GM23338 (cell line): ENCODE data around the gene CRYBB3. TPM values are rescaled to one million over a fixed set of nuclear protein-coding genes. Genes with fewer than 3 reads are reported as not detected.

Experiments
- ATAC-seq: fragments of 200-7000 bp; cut with Tn5 transposase; 3 replicates; pipeline ENCODE4 v1.9.1; 2020
- DNase-seq: peaks from one replicate; pipeline ENCODE4 v3.0.0-alpha.2; 2015; ENCODE audit warnings: low spot score
- H2AFZ ChIP-seq: fragments of 200-600 bp; sonication (generic); 2 replicates; pipeline ENCODE4 v1.8.0; 2016; ENCODE audit warnings: antibody characterized with exemption, mild to moderate bottlenecking, moderate library complexity
- H3F3A ChIP-seq: fragments of 200-600 bp; sonication (generic); replicated peaks from 2 replicates; pipeline ENCODE4 v1.8.0; 2017; ENCODE audit warnings: antibody characterized with exemption, mixed run types, low read depth
- H3K27ac ChIP-seq: fragments of 200-600 bp; sonication (generic); 2 replicates; pipeline ENCODE4 v1.6.1; 2016; ENCODE audit warnings: low read depth
- H3K27me3 ChIP-seq: fragments of 200-600 bp; sonication (generic); 2 replicates; pipeline ENCODE4 v1.8.0; 2016; ENCODE audit warnings: mild to moderate bottlenecking, mixed run types, moderate library complexity; ENCODE audit not compliant: insufficient read depth
- H3K36me3 ChIP-seq: fragments of 200-600 bp; sonication (generic); 2 replicates; pipeline ENCODE4 v1.8.0; 2016; ENCODE audit warnings: mild to moderate bottlenecking; ENCODE audit not compliant: insufficient read depth
- H3K4me1 ChIP-seq: fragments of 200-600 bp; sonication (generic); 2 replicates; pipeline ENCODE4 v1.8.0; 2016; ENCODE audit warnings: mild to moderate bottlenecking, moderate library complexity; ENCODE audit not compliant: insufficient read depth
- H3K4me2 ChIP-seq: fragments of 200-600 bp; sonication (generic); 2 replicates; pipeline ENCODE4 v1.7.1; 2017; ENCODE audit warnings: mixed run types
- H3K4me3 ChIP-seq: fragments of 200-600 bp; sonication (generic); 2 replicates; pipeline ENCODE4 v1.6.1; 2016; ENCODE audit warnings: mixed run types
- H3K79me2 ChIP-seq: fragments of 200-600 bp; sonication (generic); replicated peaks from 2 replicates; pipeline ENCODE4 v1.8.0; 2017; ENCODE audit warnings: mild to moderate bottlenecking; ENCODE audit not compliant: insufficient read depth
- H3K9me2 ChIP-seq: fragments of 200-600 bp; sonication (generic); 2 replicates; pipeline ENCODE4 v1.8.0; 2017; ENCODE audit not compliant: insufficient read depth
- H4K20me1 ChIP-seq: fragments of 200-600 bp; sonication (generic); replicated peaks from 2 replicates; pipeline ENCODE4 v1.8.0; 2017; ENCODE audit warnings: mild to moderate bottlenecking; ENCODE audit not compliant: insufficient read depth
- H3K27ac Mint-ChIP-seq: 2 replicates; pipeline ENCODE4 v1.8.0; 2020; ENCODE audit warnings: inconsistent platforms, mild to moderate bottlenecking, moderate library complexity, mixed read lengths
- H3K27me3 Mint-ChIP-seq: 3 replicates; pipeline ENCODE4 v1.8.0; 2022; ENCODE audit warnings: low read depth, mild to moderate bottlenecking, moderate library complexity, mixed read lengths, inconsistent platforms; ENCODE audit not compliant: insufficient read depth, poor library complexity
- H3K36me3 Mint-ChIP-seq: 3 replicates; pipeline ENCODE4 v1.8.0; 2021; ENCODE audit warnings: low read depth, mild to moderate bottlenecking, inconsistent platforms, moderate library complexity, mixed read lengths
- H3K4me1 Mint-ChIP-seq: 3 replicates; pipeline ENCODE4 v1.8.0; 2020; ENCODE audit warnings: mild to moderate bottlenecking, inconsistent platforms, mixed read lengths
- H3K4me3 Mint-ChIP-seq: 3 replicates; pipeline ENCODE4 v1.8.0; 2021; ENCODE audit warnings: moderate library complexity, mild to moderate bottlenecking, inconsistent platforms, mixed read lengths
- H3K9me3 Mint-ChIP-seq: 3 replicates; pipeline ENCODE4 v1.8.0; 2020; ENCODE audit warnings: moderate library complexity, mild to moderate bottlenecking, inconsistent platforms, mixed read lengths
- CREB1 ChIP-seq: fragments of 250-450 bp; sonication (Bioruptor Pico); IDR thresholded peaks from 2 replicates; pipeline ENCODE4 v1.5.0; 2020; ENCODE audit warnings: low read depth, mild to moderate bottlenecking, moderate library complexity
- CTCF ChIP-seq, 2 experiments: fragments of 200-600 bp in 1 of 2; sonication (generic) in 1 of 2; conservative IDR thresholded peaks; 2 replicates each; pipeline versions ENCODE4 v1.5.1 to v1.6.1; 2016 to 2017; ENCODE audit warnings: antibody characterized with exemption in 2 of 2, low read depth in 2 of 2, mild to moderate bottlenecking in 2 of 2, moderate library complexity in 1 of 2
- EZH2 ChIP-seq: fragments of 200-600 bp; sonication (generic); IDR thresholded peaks from one replicate; pipeline ENCODE4 v1.8.0; 2017; ENCODE audit warnings: antibody characterized with exemption, mild to moderate bottlenecking, low read depth; ENCODE audit not compliant: unreplicated experiment
- EZH2phosphoT487 ChIP-seq: fragments of 200-600 bp; sonication (generic); IDR thresholded peaks from one replicate; pipeline ENCODE4 v1.8.1; 2018; ENCODE audit warnings: antibody characterized with exemption; ENCODE audit not compliant: unreplicated experiment
- JUNB ChIP-seq: IDR thresholded peaks from one replicate; pipeline ENCODE4 v1.6.1; 2016; ENCODE audit warnings: antibody characterized with exemption; ENCODE audit not compliant: unreplicated experiment
- NANOG ChIP-seq: IDR thresholded peaks from 2 replicates; pipeline ENCODE4 v1.6.1; 2016; ENCODE audit warnings: antibody characterized with exemption, borderline replicate concordance
- POLR2AphosphoS5 ChIP-seq: IDR thresholded peaks from 2 replicates; pipeline ENCODE4 v1.6.1; 2016; ENCODE audit warnings: antibody characterized with exemption, low read depth
- STAT1 ChIP-seq: IDR thresholded peaks from one replicate; pipeline ENCODE4 v1.6.1; 2016; ENCODE audit warnings: antibody characterized with exemption; ENCODE audit not compliant: unreplicated experiment
- ZNF114 ChIP-seq: fragments of 250-450 bp; sonication (Bioruptor Pico); IDR thresholded peaks from 2 replicates; pipeline ENCODE4 v1.5.0; 2020; ENCODE audit warnings: mild to moderate bottlenecking, moderate library complexity
- ZNF331 ChIP-seq: fragments of 250-450 bp; sonication (Bioruptor Pico); IDR thresholded peaks from 2 replicates; pipeline ENCODE4 v1.5.0; 2020; ENCODE audit warnings: low read depth, mild to moderate bottlenecking, moderate library complexity
- ZNF462 ChIP-seq: fragments of 250-450 bp; sonication (Bioruptor Pico); IDR thresholded peaks from 2 replicates; pipeline ENCODE4 v1.5.0; 2020; ENCODE audit warnings: mild to moderate bottlenecking, moderate library complexity
- polyA plus RNA-seq: library from polyadenylated mRNA; unstranded; fragments of >200 nt; fragmentation: Nextera tagmentation; extraction: Ambion mirVana; gene quantifications from 2 replicates; pipeline ENCODE4 v1.2.1, GENCODE V29; 2016
- total RNA-seq: library from RNA; depleted of rRNA; stranded (reverse); fragments of >200 nt; shearing (Covaris generic); gene quantifications from 2 replicates; pipeline ENCODE4 v1.2.3, GENCODE V29; 2014
- TF ChIP-seq, protein P1 (sequence below): IDR thresholded peaks from 2 replicates; pipeline ENCODE4 v1.6.1; 2016; ENCODE audit warnings: antibody characterized with exemption
- TF ChIP-seq, protein P2 (sequence below): IDR thresholded peaks from one replicate; pipeline ENCODE4 v1.6.1; 2018; ENCODE audit warnings: antibody characterized with exemption; ENCODE audit not compliant: unreplicated experiment

Gene CRYBB3
- total and polyA plus RNA-seq, 2 experiments from 2014 or later: 0.28 TPM; not detected in 1

GRCh38 chr22:25154667-25154999, 45.0 kb upstream of the CRYBB3 start:
- Mint-ChIP-seq H3K9me3 (no peaks in the 10 kb centered on the region), H3K4me3 (no peak overlapping the region), H3K36me3 (no peaks in the 10 kb centered on the region), H3K4me1 (peaks cover 15% of the 10 kb centered on the region), H3K27me3 (peaks cover 2% of the 10 kb centered on the region), H3K27ac (no peak overlapping the region)
- TF ChIP-seq EZH2 (no peak), ZNF462 (CRISPR knock-in tag) (no peak), STAT1 (no peak), JUNB (no peak), EZH2phosphoT487 (no peak), CREB1 (CRISPR knock-in tag) (no peak), NANOG (no peak), ZNF114 (CRISPR knock-in tag) (no peak), CTCF (conservative IDR thresholded peaks at IDR 0.05; ENCODE audit: low read depth in 2 of 2) (no peak), ZNF331 (CRISPR knock-in tag) (no peak), POLR2AphosphoS5 (no peak)
- TF ChIP-seq, protein P1, sequence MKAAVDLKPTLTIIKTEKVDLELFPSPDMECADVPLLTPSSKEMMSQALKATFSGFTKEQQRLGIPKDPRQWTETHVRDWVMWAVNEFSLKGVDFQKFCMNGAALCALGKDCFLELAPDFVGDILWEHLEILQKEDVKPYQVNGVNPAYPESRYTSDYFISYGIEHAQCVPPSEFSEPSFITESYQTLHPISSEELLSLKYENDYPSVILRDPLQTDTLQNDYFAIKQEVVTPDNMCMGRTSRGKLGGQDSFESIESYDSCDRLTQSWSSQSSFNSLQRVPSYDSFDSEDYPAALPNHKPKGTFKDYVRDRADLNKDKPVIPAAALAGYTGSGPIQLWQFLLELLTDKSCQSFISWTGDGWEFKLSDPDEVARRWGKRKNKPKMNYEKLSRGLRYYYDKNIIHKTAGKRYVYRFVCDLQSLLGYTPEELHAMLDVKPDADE: no peak
- TF ChIP-seq, protein P2, sequence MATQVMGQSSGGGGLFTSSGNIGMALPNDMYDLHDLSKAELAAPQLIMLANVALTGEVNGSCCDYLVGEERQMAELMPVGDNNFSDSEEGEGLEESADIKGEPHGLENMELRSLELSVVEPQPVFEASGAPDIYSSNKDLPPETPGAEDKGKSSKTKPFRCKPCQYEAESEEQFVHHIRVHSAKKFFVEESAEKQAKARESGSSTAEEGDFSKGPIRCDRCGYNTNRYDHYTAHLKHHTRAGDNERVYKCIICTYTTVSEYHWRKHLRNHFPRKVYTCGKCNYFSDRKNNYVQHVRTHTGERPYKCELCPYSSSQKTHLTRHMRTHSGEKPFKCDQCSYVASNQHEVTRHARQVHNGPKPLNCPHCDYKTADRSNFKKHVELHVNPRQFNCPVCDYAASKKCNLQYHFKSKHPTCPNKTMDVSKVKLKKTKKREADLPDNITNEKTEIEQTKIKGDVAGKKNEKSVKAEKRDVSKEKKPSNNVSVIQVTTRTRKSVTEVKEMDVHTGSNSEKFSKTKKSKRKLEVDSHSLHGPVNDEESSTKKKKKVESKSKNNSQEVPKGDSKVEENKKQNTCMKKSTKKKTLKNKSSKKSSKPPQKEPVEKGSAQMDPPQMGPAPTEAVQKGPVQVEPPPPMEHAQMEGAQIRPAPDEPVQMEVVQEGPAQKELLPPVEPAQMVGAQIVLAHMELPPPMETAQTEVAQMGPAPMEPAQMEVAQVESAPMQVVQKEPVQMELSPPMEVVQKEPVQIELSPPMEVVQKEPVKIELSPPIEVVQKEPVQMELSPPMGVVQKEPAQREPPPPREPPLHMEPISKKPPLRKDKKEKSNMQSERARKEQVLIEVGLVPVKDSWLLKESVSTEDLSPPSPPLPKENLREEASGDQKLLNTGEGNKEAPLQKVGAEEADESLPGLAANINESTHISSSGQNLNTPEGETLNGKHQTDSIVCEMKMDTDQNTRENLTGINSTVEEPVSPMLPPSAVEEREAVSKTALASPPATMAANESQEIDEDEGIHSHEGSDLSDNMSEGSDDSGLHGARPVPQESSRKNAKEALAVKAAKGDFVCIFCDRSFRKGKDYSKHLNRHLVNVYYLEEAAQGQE: no peak
- Histone ChIP-seq H3K9me2 (no peaks in the 10 kb centered on the region), H3K4me1 (no peaks in the 10 kb centered on the region), H3K79me2 (no peaks in the 10 kb centered on the region), H3K4me2 (no peak overlapping the region), H3K36me3 (no peaks in the 10 kb centered on the region), H4K20me1 (peaks cover 3% of the 10 kb centered on the region; the same call in 1 of the 2 replicates), H3F3A (0 out of 2 replicates have a peak, but pooled peaks cover 2% of the 10 kb centered on the region), H3K27ac (no peak overlapping the region), H3K4me3 (no peak overlapping the region), H3K27me3 (no peaks in the 10 kb centered on the region), H2AFZ (no peak overlapping the region)
- ATAC-seq (no peak; the same call in 2 of the 3 replicates), DNase-seq (no peak)
